BLaER1 (cell line): ENCODE data around the gene NPR3.
A peak's percentile ranks its signal among the peaks of the same experiment; 100 is the strongest.

Experiments
- H3K27ac ChIP-seq: shearing (Covaris generic); formaldehyde crosslinking; 2 replicates; pipeline ENCODE4 v1.8.1; 2022
- H3K27me3 ChIP-seq: shearing (Covaris generic); formaldehyde crosslinking; 2 replicates; pipeline ENCODE4 v1.8.1; 2022
- H3K36me3 ChIP-seq: shearing (Covaris generic); formaldehyde crosslinking; 2 replicates; pipeline ENCODE4 v1.8.1; 2022
- H3K4me1 ChIP-seq: shearing (Covaris generic); formaldehyde crosslinking; 2 replicates; pipeline ENCODE4 v1.8.1; 2022
- H3K4me2 ChIP-seq: shearing (Covaris generic); formaldehyde crosslinking; 2 replicates; pipeline ENCODE4 v1.8.1; 2022
- H3K4me3 ChIP-seq: shearing (Covaris generic); formaldehyde crosslinking; 2 replicates; pipeline ENCODE4 v1.8.1; 2022
- H3K9ac ChIP-seq: shearing (Covaris generic); formaldehyde crosslinking; 2 replicates; pipeline ENCODE4 v1.8.1; 2022
- H3K9me3 ChIP-seq: shearing (Covaris generic); formaldehyde crosslinking; 2 replicates; pipeline ENCODE4 v1.8.1; 2022
- H4K20me1 ChIP-seq: shearing (Covaris generic); formaldehyde crosslinking; 2 replicates; pipeline ENCODE4 v1.8.1; 2022
- Cebpa-rat ChIP-seq: shearing (Covaris generic); IDR thresholded peaks from 2 replicates; pipeline ENCODE4 v1.8.1; 2022

NPR3 gene

DNA sequence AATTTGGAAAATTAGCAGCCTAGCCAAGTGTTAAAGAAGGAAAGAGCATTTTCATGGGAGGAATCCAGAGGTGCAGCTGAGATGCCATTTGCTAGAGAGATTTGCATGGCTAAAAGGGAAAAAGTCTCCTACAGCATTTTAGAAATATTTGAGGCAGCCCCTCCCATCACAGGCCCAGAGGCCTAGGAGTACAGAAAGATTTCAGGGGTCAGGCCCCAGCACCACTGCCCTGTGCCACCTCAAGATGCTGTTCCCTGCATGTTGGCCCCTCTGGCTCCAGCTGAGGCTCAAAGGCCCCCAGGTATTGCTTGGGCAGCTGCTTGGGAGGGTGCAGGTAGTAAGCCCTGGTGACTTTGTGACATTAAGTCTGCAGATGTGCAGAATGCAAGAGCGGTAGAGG is 26.9 kb upstream of the NPR3 start:
- no peak overlapping the region for H3K27ac ChIP-seq
- TF ChIP-seq Cebpa-rat, result no peak
- no peak overlapping the region for H3K4me3 ChIP-seq
- 0 out of 2 replicates have a peak, but pooled peaks cover 5% of the 10 kb centered on the region for H3K36me3 ChIP-seq
- no peaks in the 10 kb centered on the region for H3K27me3 ChIP-seq
- no peaks in the 10 kb centered on the region for H3K4me1 ChIP-seq
- peaks cover 31% of the 10 kb centered on the region for H3K9me3 ChIP-seq
- H3K9ac ChIP-seq, result no peak overlapping the region
- H3K4me2 ChIP-seq, result no peak overlapping the region
- H4K20me1 ChIP-seq, result no peaks in the 10 kb centered on the region

GRCh38 chr5:32686799-32687498 is 24.2 kb upstream of the NPR3 start:
- no peaks in the 10 kb centered on the region for H4K20me1 ChIP-seq
- no peak overlapping the region for H3K27ac ChIP-seq
- no peaks in the 10 kb centered on the region for H3K27me3 ChIP-seq
- no peak overlapping the region for H3K4me3 ChIP-seq
- H3K4me1 ChIP-seq, result no peaks in the 10 kb centered on the region
- no peak overlapping the region for H3K4me2 ChIP-seq
- peaks cover 31% of the 10 kb centered on the region for H3K9me3 ChIP-seq
- H3K36me3 ChIP-seq, result 0 out of 2 replicates have a peak, but pooled peaks cover 5% of the 10 kb centered on the region
- no peak for TF ChIP-seq Cebpa-rat
- no peak overlapping the region for H3K9ac ChIP-seq

DNA sequence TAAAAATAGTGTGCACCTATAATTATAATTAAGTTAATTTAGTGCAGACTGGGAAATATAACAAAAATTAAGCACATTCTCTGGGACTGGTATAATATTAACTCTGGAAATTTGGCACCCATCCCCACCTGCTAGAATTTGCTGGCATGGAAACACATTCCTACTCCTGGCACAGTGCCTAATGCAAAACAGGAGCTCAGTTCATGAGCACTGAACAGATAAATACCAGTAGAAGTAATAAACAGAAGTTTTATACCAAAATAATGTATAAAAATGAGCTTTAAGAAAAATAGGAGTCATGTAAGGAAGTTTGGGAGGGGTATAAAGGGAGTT is 23.7 kb upstream of the NPR3 start:
- H4K20me1 ChIP-seq, result no peaks in the 10 kb centered on the region
- H3K27ac ChIP-seq, result no peak overlapping the region
- no peak for TF ChIP-seq Cebpa-rat
- H3K4me1 ChIP-seq, result no peaks in the 10 kb centered on the region
- H3K4me2 ChIP-seq, result no peak overlapping the region
- H3K9me3 ChIP-seq, result peaks cover 31% of the 10 kb centered on the region
- H3K27me3 ChIP-seq, result no peaks in the 10 kb centered on the region
- 0 out of 2 replicates have a peak, but pooled peaks cover 5% of the 10 kb centered on the region for H3K36me3 ChIP-seq
- no peak overlapping the region for H3K9ac ChIP-seq
- no peak overlapping the region for H3K4me3 ChIP-seq

DNA sequence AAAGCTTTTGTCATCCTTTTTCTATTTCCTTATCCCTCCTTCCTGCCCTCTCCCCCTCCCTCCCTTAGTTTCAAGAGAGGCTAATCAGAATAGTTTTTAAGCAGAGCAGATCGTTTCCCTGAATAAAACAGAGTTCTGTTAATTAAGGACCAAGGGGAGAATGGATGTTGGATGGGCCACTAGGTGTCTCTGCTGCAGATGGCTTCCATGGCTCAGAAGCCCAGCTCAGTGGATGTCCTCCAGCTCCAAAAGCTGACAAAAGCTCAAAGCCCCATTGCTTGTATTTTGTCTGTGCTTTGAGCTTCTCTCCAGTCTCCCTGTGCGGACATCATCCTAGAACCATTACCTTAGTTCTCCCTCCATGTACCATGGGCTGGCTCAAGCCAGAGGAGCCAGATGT is 21.0 kb upstream of the NPR3 start:
- Histone ChIP-seq H3K4me2 (no peak overlapping the region), H3K9me3 (peaks cover 10% of the 10 kb centered on the region), H3K9ac (no peak overlapping the region), H3K27me3 (no peaks in the 10 kb centered on the region), H3K4me1 (no peaks in the 10 kb centered on the region), H3K4me3 (no peak overlapping the region), H3K27ac (no peak overlapping the region), H3K36me3 (no peaks in the 10 kb centered on the region), H4K20me1 (no peaks in the 10 kb centered on the region)
- no peak for TF ChIP-seq Cebpa-rat

DNA sequence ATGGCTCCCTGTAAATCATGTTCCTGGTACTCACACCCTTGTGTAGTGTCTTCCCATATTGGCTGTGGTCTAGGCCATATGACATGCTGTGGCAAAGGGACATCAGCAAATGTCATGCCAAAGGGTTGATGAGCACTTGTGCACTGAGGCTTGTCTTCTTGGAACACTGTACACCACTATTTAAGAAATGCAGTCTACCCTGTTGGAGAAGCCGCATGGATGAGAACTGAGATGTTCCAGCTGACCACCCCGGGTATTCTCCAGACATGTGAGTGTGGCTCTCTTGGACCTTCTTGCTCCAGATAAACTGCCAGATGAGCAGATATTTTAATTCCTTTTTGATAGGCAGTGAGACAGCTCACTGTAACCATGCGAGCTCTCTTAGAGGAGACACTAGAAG is 20.5 kb upstream of the NPR3 start:
- no peak overlapping the region for H3K4me3 ChIP-seq
- no peak overlapping the region for H3K9ac ChIP-seq
- H3K36me3 ChIP-seq, result no peaks in the 10 kb centered on the region
- no peaks in the 10 kb centered on the region for H3K4me1 ChIP-seq
- no peaks in the 10 kb centered on the region for H3K27me3 ChIP-seq
- peaks cover 11% of the 10 kb centered on the region for H3K9me3 ChIP-seq
- H3K27ac ChIP-seq, result no peak overlapping the region
- TF ChIP-seq Cebpa-rat, result no peak
- H3K4me2 ChIP-seq, result no peak overlapping the region
- no peaks in the 10 kb centered on the region for H4K20me1 ChIP-seq

GRCh38 chr5:32692036-32692746 is 18.9 kb upstream of the NPR3 start:
- Histone ChIP-seq H3K4me2 (no peak overlapping the region), H3K27ac (no peak overlapping the region), H4K20me1 (no peaks in the 10 kb centered on the region)

DNA sequence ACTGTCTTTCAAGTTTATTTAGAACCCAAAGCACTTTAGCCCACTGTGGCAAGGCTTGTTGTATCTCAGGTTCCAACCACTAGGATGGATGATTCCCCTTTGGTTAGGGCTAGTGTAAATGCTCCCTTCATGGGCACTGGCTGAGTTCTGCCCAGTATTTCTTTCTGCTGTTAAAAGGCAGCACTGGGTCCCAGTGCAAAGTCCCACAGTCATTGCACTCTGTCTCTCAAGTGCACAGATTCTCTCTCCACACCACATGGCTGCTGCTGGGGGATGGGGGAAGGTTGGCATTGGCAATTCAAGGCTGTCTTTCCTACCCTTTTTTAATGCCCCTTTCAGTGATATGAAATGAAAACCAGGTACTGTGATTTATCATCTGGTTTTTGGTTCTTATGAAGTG is 7.2 kb upstream of the NPR3 start:
- Histone ChIP-seq H3K4me1 (no peaks in the 10 kb centered on the region), H3K4me2 (no peak overlapping the region), H3K36me3 (no peaks in the 10 kb centered on the region), H3K9me3 (peaks cover 17% of the 10 kb centered on the region), H3K27me3 (peaks cover 6% of the 10 kb centered on the region), H3K4me3 (no peak overlapping the region), H4K20me1 (no peaks in the 10 kb centered on the region), H3K9ac (no peak overlapping the region), H3K27ac (no peak overlapping the region)
- TF ChIP-seq Cebpa-rat, result no peak

More at GRCh38 chr5:32692036-32692746, 18.9 kb upstream of the NPR3 start:
- H3K9me3 ChIP-seq, result peaks cover 4% of the 10 kb centered on the region; the same call in 1 of the 2 replicates
- no peaks in the 10 kb centered on the region for H3K27me3 ChIP-seq
- H3K36me3 ChIP-seq, result no peaks in the 10 kb centered on the region
- H3K9ac ChIP-seq, result no peak overlapping the region
- H3K4me1 ChIP-seq, result no peaks in the 10 kb centered on the region
- TF ChIP-seq Cebpa-rat, result no peak
- H3K4me3 ChIP-seq, result no peak overlapping the region

DNA sequence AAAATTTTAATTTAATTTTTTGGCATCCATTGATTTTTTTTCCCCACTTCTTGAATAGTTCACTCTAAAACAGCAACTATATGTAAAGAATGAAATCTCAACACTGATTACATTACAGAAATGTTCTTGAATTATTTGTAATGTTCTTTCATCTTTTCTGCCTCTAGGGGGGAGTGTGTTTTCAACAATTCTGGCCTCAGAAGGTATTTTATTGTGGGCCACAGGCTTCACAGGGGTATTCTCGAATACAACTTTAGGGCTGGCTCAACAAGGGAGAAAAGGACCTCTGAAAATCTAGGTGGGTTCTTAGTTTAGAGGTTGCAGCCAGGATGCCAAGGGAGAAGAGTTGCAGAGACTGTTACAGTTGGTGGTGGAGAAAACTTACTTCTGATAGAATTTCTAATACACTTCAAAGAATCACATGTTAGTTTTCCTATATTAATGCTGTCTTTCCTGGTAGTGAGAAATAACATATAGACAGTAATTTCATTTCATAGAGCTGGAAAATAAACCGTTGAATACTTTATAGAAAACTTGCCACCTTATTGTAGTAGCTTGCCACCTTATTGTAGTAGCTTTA is 3.6 kb upstream of the NPR3 start:
- TF ChIP-seq Cebpa-rat, result no peak
- no peaks in the 10 kb centered on the region for H4K20me1 ChIP-seq
- no peak overlapping the region for H3K27ac ChIP-seq
- H3K9me3 ChIP-seq, result peaks cover 32% of the 10 kb centered on the region
- H3K36me3 ChIP-seq, result no peaks in the 10 kb centered on the region
- H3K4me3 ChIP-seq, result no peak overlapping the region
- no peak overlapping the region for H3K4me2 ChIP-seq
- no peaks in the 10 kb centered on the region for H3K4me1 ChIP-seq
- peaks cover 40% of the 10 kb centered on the region for H3K27me3 ChIP-seq
- no peak overlapping the region for H3K9ac ChIP-seq

DNA sequence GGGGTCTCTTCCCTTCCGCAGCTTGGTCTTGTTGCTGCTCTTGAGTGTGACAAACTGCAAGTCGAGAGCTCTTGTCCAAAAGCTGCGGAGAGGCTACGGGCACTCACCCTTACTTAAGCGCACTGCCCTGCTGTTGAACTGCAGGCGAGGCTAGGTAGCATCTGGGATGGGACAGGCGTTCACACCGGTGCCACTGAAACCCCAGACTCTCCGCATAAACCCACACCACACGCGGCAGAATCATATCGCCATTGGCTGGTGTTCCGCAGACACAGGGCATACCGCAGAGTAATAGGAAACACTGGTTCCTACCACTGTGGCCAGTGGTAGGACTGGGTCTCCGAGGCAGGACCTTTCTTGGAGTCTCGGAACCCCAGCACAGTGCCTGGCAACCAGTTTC is 2.2 kb upstream of the NPR3 start:
- H3K9ac ChIP-seq, result no peak overlapping the region
- H3K27me3 ChIP-seq, result peaks cover 54% of the 10 kb centered on the region
- no peaks in the 10 kb centered on the region for H3K36me3 ChIP-seq
- H3K4me2 ChIP-seq, result peak overlapping the region; percentile 37; the same call in 1 of the 2 replicates
- H3K9me3 ChIP-seq, result peaks cover 46% of the 10 kb centered on the region
- H4K20me1 ChIP-seq, result no peaks in the 10 kb centered on the region
- H3K4me1 ChIP-seq, result no peaks in the 10 kb centered on the region
- no peak for TF ChIP-seq Cebpa-rat
- no peak overlapping the region for H3K4me3 ChIP-seq
- H3K27ac ChIP-seq, result no peak overlapping the region

GRCh38 chr5:32709750-32710549 is 1.2 kb upstream of the NPR3 start:
- Histone ChIP-seq H3K27me3 (peaks cover 64% of the 10 kb centered on the region), H3K9me3 (peaks cover 50% of the 10 kb centered on the region), H3K4me2 (peak overlapping the region; percentile 77), H4K20me1 (no peaks in the 10 kb centered on the region), H3K4me3 (peak overlapping the region; percentile 62), H3K27ac (no peak overlapping the region), H3K36me3 (no peaks in the 10 kb centered on the region), H3K9ac (no peak overlapping the region), H3K4me1 (no peaks in the 10 kb centered on the region)
- no peak for TF ChIP-seq Cebpa-rat
